ENCODE measurements around the gene IL37.

IL37 gene

GRCh38 chr2:112910865-112911264, at the start of gene IL37:
TSS of gene IL37 (plus strand) at chr2:112911165. CDS start at chr2:112913013, 1,848 bp downstream.
- no peak for DNase-seq

- DNase-seq, result no peak
Measured at GRCh38 chr2:112864072-112864471, 46.9 kb upstream of the IL37 start.

- DNase-seq, result no peak
Measured at GRCh38 chr2:112866128-112866835, 44.7 kb upstream of the IL37 start.

GRCh38 chr2:112867701-112868631, 43.0 kb upstream of the IL37 start:
- DNase-seq, result no peak

- DNase-seq, result peak in 2 of 56 donors; percentile 9 to 55
Measured at GRCh38 chr2:112869258-112869842, 41.6 kb upstream of the IL37 start.

- DNase-seq, result no peak
Measured at GRCh38 chr2:112870841-112871835, 39.8 kb upstream of the IL37 start.

GRCh38 chr2:112876257-112876970, 34.6 kb upstream of the IL37 start:
- DNase-seq, result no peak

GRCh38 chr2:112876971-112877361, 34.0 kb upstream of the IL37 start:
- DNase-seq, result no peak

- DNase-seq, result no peak
Measured at GRCh38 chr2:112877423-112877822, 33.5 kb upstream of the IL37 start.

- DNase-seq, result no peak
Measured at GRCh38 chr2:112879491-112880041, 31.4 kb upstream of the IL37 start.

- no peak for DNase-seq
Measured at GRCh38 chr2:112880091-112880531, 30.9 kb upstream of the IL37 start.

GRCh38 chr2:112880696-112881095, 30.3 kb upstream of the IL37 start:
- no peak for DNase-seq

- DNase-seq, result peak in 38 of 56 donors; percentile 7 to 83 (median 37)
Measured at GRCh38 chr2:112881217-112881985, 29.6 kb upstream of the IL37 start.

- DNase-seq, result no peak
Measured at GRCh38 chr2:112883669-112884068, 27.3 kb upstream of the IL37 start.

- DNase-seq, result peak in 8 of 56 donors; percentile 5 to 49 (median 20)
Measured at GRCh38 chr2:112884869-112885505, 26.0 kb upstream of the IL37 start.

- DNase-seq, result no peak
Measured at GRCh38 chr2:112885506-112885902, 25.5 kb upstream of the IL37 start.

GRCh38 chr2:112886291-112886690, 24.7 kb upstream of the IL37 start:
- no peak for DNase-seq

Measured in amygdala (tissue), 56 donors.